B cell (primary cell): ENCODE data around the gene UCK1. TPM values are rescaled to one million over a fixed set of nuclear protein-coding genes. Genes with fewer than 3 reads are reported as not detected.

Experiments used
- ATAC-seq: fragments of 200-7000 bp; cut with Tn5 transposase; one replicate; pipeline ENCODE4 v1.10.0; 2021; ENCODE audit warnings: low read depth, mild to moderate bottlenecking, moderate number of reproducible peaks, moderate library complexity
- CTCF ChIA-PET: fragments of 350-600 bp; sonication (Branson Sonifier 250); formaldehyde crosslinking; loops from one replicate; lab custom pipeline; 2021; ENCODE audit warnings: antibody characterized with exemption, inconsistent platforms; lab: Charles Lee
- POLR2A ChIA-PET: fragments of 350-600 bp; sonication (Branson Sonifier 250); formaldehyde crosslinking; loops from one replicate; lab custom pipeline; 2021; ENCODE audit warnings: antibody characterized with exemption; lab: Charles Lee
- DNase-seq: peaks from one replicate; pipeline ENCODE4 v3.0.0; 2013
- H2AFZ ChIP-seq: 2 replicates; pipeline ENCODE4 v1.6.1; 2012; ENCODE audit warnings: mild to moderate bottlenecking, low read depth, low read length; ENCODE audit not compliant: insufficient read depth, poor library complexity, severe bottlenecking
- H3K27ac ChIP-seq, 2 donors: 1 replicate in 1 of 2; 2 replicates in 1 of 2; pipeline ENCODE4 v1.5.1; 2012 to 2013; ENCODE audit warnings: low read length in 2 of 2, mild to moderate bottlenecking in 2 of 2, moderate library complexity in 1 of 2
- H3K27me3 ChIP-seq, 4 experiments: fragments of 200-600 bp in 1 of 4; sonication (generic) in 1 of 4; replicated peaks in 1 of 4; 1 replicate in 2 of 4; 2 replicates in 2 of 4; pipeline versions ENCODE4 v1.6.1 to v1.7.0; 2013 to 2016; ENCODE audit warnings: low read length in 3 of 4, mild to moderate bottlenecking in 2 of 4, mixed read lengths in 1 of 4, moderate library complexity in 1 of 4; ENCODE audit not compliant: insufficient read depth in 4 of 4, control insufficient read depth in 3 of 4; ENCODE audit errors: control extremely low read depth in 1 of 4
- H3K36me3 ChIP-seq, 2 experiments: replicated peaks in 1 of 2; 1 replicate in 1 of 2; 2 replicates in 1 of 2; pipeline versions ENCODE4 v1.6.1 to v1.7.1; 2013; ENCODE audit warnings: low read length in 1 of 2; ENCODE audit not compliant: insufficient read depth in 2 of 2, control insufficient read depth in 1 of 2; ENCODE audit errors: control extremely low read depth in 1 of 2, extremely low read depth in 1 of 2
- H3K4me1 ChIP-seq, 2 donors: fragments of 200-600 bp in 1 of 2; sonication (generic) in 1 of 2; 1 replicate in 1 of 2; 2 replicates in 1 of 2; pipeline versions ENCODE4 v1.5.1 to v1.6.1; 2013 to 2017; ENCODE audit warnings: low read length in 2 of 2; ENCODE audit not compliant: control insufficient read depth in 2 of 2, insufficient read depth in 2 of 2
- H3K4me2 ChIP-seq: replicated peaks from 2 replicates; pipeline ENCODE3; 2012; ENCODE audit warnings: mild to moderate bottlenecking, low read depth, low read length; ENCODE audit not compliant: poor library complexity, severe bottlenecking
- H3K4me3 ChIP-seq, 5 experiments: fragments of 200-600 bp in 1 of 5; sonication (generic) in 1 of 5; 1 replicate in 3 of 5; 2 replicates in 2 of 5; pipeline versions ENCODE4 v1.5.1 to v1.7.0; 2011 to 2016; ENCODE audit warnings: low read length in 4 of 5, mild to moderate bottlenecking in 4 of 5, low read depth in 2 of 5, control low read depth in 1 of 5, moderate library complexity in 1 of 5; ENCODE audit not compliant: insufficient read depth in 1 of 5; ENCODE audit errors: control extremely low read depth in 1 of 5, extremely low read depth in 1 of 5
- H3K79me2 ChIP-seq: fragments of 200-600 bp; sonication (generic); one replicate; pipeline ENCODE4 v1.6.0; 2016; ENCODE audit warnings: low read length; ENCODE audit not compliant: control insufficient read depth, insufficient read depth
- H3K9ac ChIP-seq: fragments of 200-600 bp; sonication (generic); 2 replicates; pipeline ENCODE4 v1.6.1; 2017; ENCODE audit warnings: mild to moderate bottlenecking, low read length, moderate library complexity
- H3K9me3 ChIP-seq, 3 donors: one replicate each; pipeline versions ENCODE4 v1.6.1 to v1.7.1; 2013; ENCODE audit warnings: low read length in 2 of 3; ENCODE audit not compliant: control insufficient read depth in 2 of 3, insufficient read depth in 1 of 3; ENCODE audit errors: control extremely low read depth in 1 of 3
- H4K20me1 ChIP-seq: 2 replicates; pipeline ENCODE4 v1.6.0; 2012; ENCODE audit warnings: mild to moderate bottlenecking, low read length; ENCODE audit not compliant: insufficient read depth, control insufficient read depth, poor library complexity, severe bottlenecking
- H3K27ac Mint-ChIP-seq: one replicate; pipeline ENCODE4 v1.8.0; 2021; ENCODE audit warnings: mixed read lengths
- H3K27me3 Mint-ChIP-seq: one replicate; pipeline ENCODE4 v1.8.0; 2021; ENCODE audit warnings: mixed read lengths
- H3K4me1 Mint-ChIP-seq: one replicate; pipeline ENCODE4 v1.8.0; 2021; ENCODE audit warnings: mixed read lengths
- H3K4me3 Mint-ChIP-seq: one replicate; pipeline ENCODE4 v1.8.0; 2021; ENCODE audit warnings: mixed read lengths
- H3K9me3 Mint-ChIP-seq: one replicate; pipeline ENCODE4 v1.8.0; 2022; ENCODE audit warnings: mixed read lengths; ENCODE audit not compliant: insufficient read depth
- EZH2 ChIP-seq: IDR thresholded peaks from 2 replicates; pipeline ENCODE4 v1.6.1; 2012; ENCODE audit warnings: borderline replicate concordance, low read depth, mild to moderate bottlenecking, moderate library complexity, low read length; ENCODE audit not compliant: insufficient read depth, poor library complexity, severe bottlenecking
- WGBS: methylation state at CpG from one replicate; pipeline ENCODE4 v1.1.5; 2013; ENCODE audit warnings: missing lambda C conversion rate; ENCODE audit not compliant: insufficient coverage; 5-methylcytosine and 5-hydroxymethylcytosine counted together
- intact Hi-C: fragments of 100-400 bp; cut with micrococcal nuclease; formaldehyde crosslinking; loops from one replicate; pipeline ENCODE4 v1.10.0; 2022
- polyA plus RNA-seq: library from polyadenylated mRNA; depleted of rRNA; stranded (reverse); fragments of >200 nt; gene quantifications from 2 replicates; pipeline ENCODE4 v1.2.3, GENCODE V29; 2012
- total RNA-seq, 2 donors: library from RNA; stranded (reverse); fragments of 120-200 nt in 1 of 2; gene quantifications; 1 replicate in 1 of 2; 2 replicates in 1 of 2; pipeline versions ENCODE4 v1.2.3 to v1.2.4, GENCODE V29; 2013 to 2022
- TF ChIP-seq, protein P1 (sequence below): fragments of 200-600 bp; IDR thresholded peaks from one replicate; pipeline ENCODE4 v1.8.0; 2022; ENCODE audit warnings: antibody characterized with exemption, mild to moderate bottlenecking

The UCK1 gene
- total and polyA plus RNA-seq, 2 donors (not counting 1 experiment from before 2014, with no cell fraction given), result 25.3 to 39.3 TPM

DNA sequence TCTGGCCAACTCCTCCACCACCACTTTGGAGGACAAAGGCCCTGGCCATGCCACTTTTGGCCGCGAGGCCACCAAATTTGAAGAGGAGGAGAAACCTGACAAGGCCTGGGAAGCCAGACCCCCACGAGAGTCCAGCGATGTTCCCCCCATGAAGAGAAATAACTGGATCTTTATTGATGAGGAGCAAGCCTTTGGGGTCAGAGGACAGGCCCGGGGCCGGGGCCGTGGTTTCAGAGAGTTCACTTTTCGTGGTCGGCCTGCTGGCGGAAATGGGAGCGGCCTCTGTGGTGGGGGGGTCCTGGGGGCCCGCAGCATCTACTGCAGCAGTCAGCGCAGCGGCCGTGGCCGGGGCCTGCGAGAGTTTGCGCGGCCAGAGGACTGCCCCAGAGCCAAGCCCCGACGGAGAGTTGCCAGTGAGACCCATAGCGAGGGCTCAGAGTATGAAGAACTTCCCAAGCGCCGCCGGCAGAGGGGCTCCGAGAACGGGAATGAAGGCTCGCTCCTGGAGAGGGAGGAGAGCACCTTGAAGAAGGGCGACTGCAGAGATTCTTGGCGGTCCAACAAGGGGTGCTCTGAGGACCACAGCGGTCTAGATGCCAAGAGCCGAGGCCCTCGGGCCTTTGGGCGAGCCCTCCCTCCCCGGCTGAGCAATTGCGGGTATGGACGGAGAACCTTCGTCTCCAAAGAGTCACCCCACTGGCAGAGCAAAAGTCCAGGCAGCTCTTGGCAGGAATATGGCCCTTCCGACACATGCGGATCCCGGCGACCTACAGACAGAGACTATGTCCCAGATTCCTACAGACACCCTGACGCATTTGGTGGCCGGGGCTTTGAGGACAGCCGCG, 55.7 kb downstream of the UCK1 start:
- ChIA-PET CTCF (interaction anchor here (1.4 to 5.0 kb wide), 3 partner anchors 125 to 139 kb away, joined by 3 to 29 read pairs (median 5); no protein-coding TSS in a partner anchor), POLR2A (no interaction called here)
- peaks cover 79% of the 10 kb centered on the region for H4K20me1 ChIP-seq
- H3K4me3 Mint-ChIP-seq, result no peak overlapping the region
- peaks cover 1% of the 10 kb centered on the region for H3K4me1 Mint-ChIP-seq
- no peaks in the 10 kb centered on the region for H3K9me3 ChIP-seq
- no peak overlapping the region for H3K4me2 ChIP-seq
- no peak overlapping the region for H2AFZ ChIP-seq
- no peaks in the 10 kb centered on the region for H3K4me1 ChIP-seq
- intact Hi-C loops, result no loop called here
- H3K27ac Mint-ChIP-seq, result no peak overlapping the region
- H3K36me3 ChIP-seq, result peaks cover 4 to 96% of the 10 kb centered on the region in 2 experiments
- H3K4me3 ChIP-seq, result no peak overlapping the region
- ATAC-seq (no peak), DNase-seq (no peak)
- no peak for TF ChIP-seq EZH2
- TF ChIP-seq, protein P1, sequence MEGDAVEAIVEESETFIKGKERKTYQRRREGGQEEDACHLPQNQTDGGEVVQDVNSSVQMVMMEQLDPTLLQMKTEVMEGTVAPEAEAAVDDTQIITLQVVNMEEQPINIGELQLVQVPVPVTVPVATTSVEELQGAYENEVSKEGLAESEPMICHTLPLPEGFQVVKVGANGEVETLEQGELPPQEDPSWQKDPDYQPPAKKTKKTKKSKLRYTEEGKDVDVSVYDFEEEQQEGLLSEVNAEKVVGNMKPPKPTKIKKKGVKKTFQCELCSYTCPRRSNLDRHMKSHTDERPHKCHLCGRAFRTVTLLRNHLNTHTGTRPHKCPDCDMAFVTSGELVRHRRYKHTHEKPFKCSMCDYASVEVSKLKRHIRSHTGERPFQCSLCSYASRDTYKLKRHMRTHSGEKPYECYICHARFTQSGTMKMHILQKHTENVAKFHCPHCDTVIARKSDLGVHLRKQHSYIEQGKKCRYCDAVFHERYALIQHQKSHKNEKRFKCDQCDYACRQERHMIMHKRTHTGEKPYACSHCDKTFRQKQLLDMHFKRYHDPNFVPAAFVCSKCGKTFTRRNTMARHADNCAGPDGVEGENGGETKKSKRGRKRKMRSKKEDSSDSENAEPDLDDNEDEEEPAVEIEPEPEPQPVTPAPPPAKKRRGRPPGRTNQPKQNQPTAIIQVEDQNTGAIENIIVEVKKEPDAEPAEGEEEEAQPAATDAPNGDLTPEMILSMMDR, result no peak
- H3K9ac ChIP-seq, result no peak overlapping the region
- no peaks in the 10 kb centered on the region for H3K9me3 Mint-ChIP-seq
- H3K27ac ChIP-seq, result no peak overlapping the region
- H3K27me3 Mint-ChIP-seq, result no peaks in the 10 kb centered on the region
- peaks cover 42% of the 10 kb centered on the region for H3K79me2 ChIP-seq
- H3K27me3 ChIP-seq, result no peaks in the 10 kb centered on the region
- WGBS, result 97% methylated on average over 41 of the region's 46 CpGs

DNA sequence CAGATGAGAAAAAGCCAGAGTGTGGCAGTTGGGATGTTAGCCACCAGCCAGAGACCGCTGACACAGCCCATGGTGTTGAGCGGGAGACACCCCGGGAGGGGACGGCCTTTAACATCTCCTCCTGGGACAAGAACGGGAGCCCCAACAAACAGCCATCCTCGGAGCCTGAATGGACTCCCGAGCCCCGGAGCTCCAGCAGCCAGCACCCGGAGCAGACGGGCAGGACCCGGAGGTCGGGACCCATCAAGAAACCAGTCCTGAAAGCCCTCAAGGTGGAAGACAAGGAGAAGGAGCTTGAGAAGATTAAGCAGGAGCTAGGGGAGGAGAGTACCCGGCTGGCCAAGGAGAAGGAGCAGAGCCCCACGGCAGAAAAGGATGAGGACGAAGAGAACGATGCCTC, 56.4 kb downstream of the UCK1 start:
- H3K4me1 Mint-ChIP-seq, result peaks cover 1% of the 10 kb centered on the region
- H3K4me1 ChIP-seq, result no peaks in the 10 kb centered on the region
- H4K20me1 ChIP-seq, result peaks cover 85% of the 10 kb centered on the region
- H3K4me3 Mint-ChIP-seq, result no peak overlapping the region
- H3K79me2 ChIP-seq, result peaks cover 43% of the 10 kb centered on the region
- no peaks in the 10 kb centered on the region for H3K9me3 Mint-ChIP-seq
- H3K27me3 Mint-ChIP-seq, result no peaks in the 10 kb centered on the region
- DNase-seq (no peak), ATAC-seq (no peak)
- H3K9me3 ChIP-seq, result no peaks in the 10 kb centered on the region
- no peak overlapping the region for H3K27ac ChIP-seq
- H3K4me2 ChIP-seq, result no peak overlapping the region
- H3K36me3 ChIP-seq, result peaks cover 4 to 96% of the 10 kb centered on the region in 2 experiments
- H3K4me3 ChIP-seq, result no peak overlapping the region
- no peak overlapping the region for H3K9ac ChIP-seq
- intact Hi-C loops, result no loop called here
- ChIA-PET POLR2A (no interaction called here), CTCF (interaction anchor here (0.6 to 1.5 kb wide), 6 partner anchors 92 to 290 kb away, joined by 3 to 5 read pairs (median 3); no protein-coding TSS in a partner anchor)
- WGBS, result 99% methylated on average over 16 of the region's 16 CpGs
- H3K27me3 ChIP-seq, result no peaks in the 10 kb centered on the region
- TF ChIP-seq, protein P1, result no peak
- TF ChIP-seq EZH2, result no peak
- no peak overlapping the region for H2AFZ ChIP-seq
- peak overlapping the region; percentile 20 for H3K27ac Mint-ChIP-seq
